HEK293 (cell line): ENCODE data around the gene STUM.
A peak's percentile ranks its signal among the peaks of the same experiment; 100 is the strongest.

ENCODE experiments used
- CTCF ChIA-PET: fragments of 350-600 bp; formaldehyde crosslinking; extraction: SDS; loops from one replicate; lab custom pipeline; 2021; ENCODE audit warnings: antibody characterized with exemption; lab: Yijun Ruan, JAX
- POLR2A ChIA-PET: fragments of 300-600 bp; formaldehyde crosslinking; extraction: SDS; loops from one replicate; lab custom pipeline; 2020; ENCODE audit warnings: antibody characterized with exemption, inconsistent platforms; lab: Yijun Ruan, JAX
- H3K27ac ChIP-seq: fragments of 200-500 bp; sonication (Bioruptor generic); 2 replicates; pipeline ENCODE4 v1.5.1; 2014; ENCODE audit warnings: low read depth, low read length, control low read depth, inconsistent platforms; ENCODE audit errors: extremely low read depth
- H3K36me3 ChIP-seq, 2 experiments: fragments of 200-500 bp in 1 of 2; sonication (Bioruptor generic) in 1 of 2; 1 replicate in 1 of 2; 2 replicates in 1 of 2; pipeline ENCODE4 v1.5.1; 2014 to 2017; ENCODE audit warnings: inconsistent platforms in 2 of 2, low read length in 2 of 2; ENCODE audit not compliant: control insufficient read depth in 2 of 2, insufficient read depth in 1 of 2
- H3K4me1 ChIP-seq: fragments of 200-500 bp; sonication (Bioruptor generic); 2 replicates; pipeline ENCODE4 v1.5.1; 2014; ENCODE audit warnings: mild to moderate bottlenecking, low read length, inconsistent platforms; ENCODE audit not compliant: control insufficient read depth, insufficient read depth
- H3K4me3 ChIP-seq: 2 replicates; pipeline ENCODE4 v1.5.1; 2011; ENCODE audit warnings: low read depth, mild to moderate bottlenecking, control low read depth, low read length, moderate library complexity
- H3K9me3 ChIP-seq: fragments of 200-500 bp; sonication (Bioruptor generic); 2 replicates; pipeline ENCODE4 v1.5.1; 2014; ENCODE audit warnings: low read depth, low read length, inconsistent platforms; ENCODE audit not compliant: control insufficient read depth, insufficient read depth
- ATF2 ChIP-seq: fragments of 450-650 bp; formaldehyde crosslinking; IDR thresholded peaks from 2 replicates; pipeline ENCODE4 v1.5.1; 2016; ENCODE audit warnings: missing biosample characterization, missing genetic modification characterization, low read depth
- EGR2 ChIP-seq: fragments of 450-650 bp; formaldehyde crosslinking; IDR thresholded peaks from 2 replicates; pipeline ENCODE4 v1.5.1; 2016; ENCODE audit warnings: low read depth, missing biosample characterization, missing genetic modification characterization
- KLF1 ChIP-seq: fragments of 450-650 bp; formaldehyde crosslinking; IDR thresholded peaks from 2 replicates; pipeline ENCODE4 v1.5.1; 2016; ENCODE audit warnings: missing biosample characterization, missing genetic modification characterization
- MEIS1 ChIP-seq: sonication (generic); formaldehyde crosslinking; IDR thresholded peaks from 2 replicates; pipeline ENCODE4 v1.8.1; 2022; ENCODE audit warnings: missing genetic modification reagents, mild to moderate bottlenecking, borderline replicate concordance
- PRDM10 ChIP-seq: fragments of 450-650 bp; formaldehyde crosslinking; IDR thresholded peaks from 2 replicates; pipeline ENCODE4 v1.5.1; 2016; ENCODE audit warnings: missing biosample characterization, missing genetic modification characterization
- SP7 ChIP-seq: fragments of 450-650 bp; formaldehyde crosslinking; IDR thresholded peaks from 2 replicates; pipeline ENCODE4 v1.5.1; 2016; ENCODE audit warnings: missing biosample characterization, missing genetic modification characterization
- TSHZ1 ChIP-seq: fragments of 450-650 bp; formaldehyde crosslinking; IDR thresholded peaks from 2 replicates; pipeline ENCODE4 v1.5.1; 2016; ENCODE audit warnings: missing biosample characterization, missing genetic modification characterization, borderline replicate concordance
- ZFHX2 ChIP-seq: fragments of 450-650 bp; formaldehyde crosslinking; conservative IDR thresholded peaks from 2 replicates; pipeline ENCODE4 v1.5.1; 2016; ENCODE audit warnings: missing biosample characterization, missing genetic modification characterization
- ZNF157 ChIP-seq: fragments of 450-650 bp; formaldehyde crosslinking; IDR thresholded peaks from 2 replicates; pipeline ENCODE4 v1.5.1; 2016; ENCODE audit warnings: missing biosample characterization, missing genetic modification characterization
- ZNF202 ChIP-seq: fragments of 450-650 bp; formaldehyde crosslinking; IDR thresholded peaks from 2 replicates; pipeline ENCODE4 v1.5.1; 2016; ENCODE audit warnings: missing biosample characterization, missing genetic modification characterization, borderline replicate concordance
- ZNF266 ChIP-seq: fragments of 450-650 bp; formaldehyde crosslinking; IDR thresholded peaks from 2 replicates; pipeline ENCODE4 v1.5.1; 2016; ENCODE audit warnings: missing biosample characterization, missing genetic modification characterization, low read depth
- ZNF571 ChIP-seq: fragments of 450-650 bp; formaldehyde crosslinking; IDR thresholded peaks from 2 replicates; pipeline ENCODE4 v1.5.0; 2017; ENCODE audit warnings: missing biosample characterization, missing genetic modification characterization
- ZNF639 ChIP-seq: fragments of 450-650 bp; formaldehyde crosslinking; IDR thresholded peaks from 2 replicates; pipeline ENCODE4 v1.5.1; 2016; ENCODE audit warnings: missing biosample characterization, missing genetic modification characterization
- ZNF658 ChIP-seq: fragments of 450-650 bp; formaldehyde crosslinking; IDR thresholded peaks from 2 replicates; pipeline ENCODE4; 2016; ENCODE audit warnings: missing biosample characterization, missing genetic modification characterization
- ZNF670 ChIP-seq: fragments of 450-650 bp; formaldehyde crosslinking; IDR thresholded peaks from 2 replicates; pipeline ENCODE4 v1.5.1; 2016; ENCODE audit warnings: missing biosample characterization, missing genetic modification characterization, low read depth
- ZNF747 ChIP-seq: fragments of 450-650 bp; formaldehyde crosslinking; IDR thresholded peaks from 2 replicates; pipeline ENCODE4 v1.5.1; 2016; ENCODE audit warnings: missing biosample characterization, missing genetic modification characterization
- ZNF76 ChIP-seq: fragments of 450-650 bp; formaldehyde crosslinking; IDR thresholded peaks from 2 replicates; pipeline ENCODE4; 2016; ENCODE audit warnings: low read depth, missing biosample characterization, missing genetic modification characterization, borderline replicate concordance
- ZNF768 ChIP-seq: fragments of 450-650 bp; formaldehyde crosslinking; IDR thresholded peaks from 2 replicates; pipeline ENCODE4 v1.5.1; 2018; ENCODE audit warnings: missing biosample characterization, mild to moderate bottlenecking, missing genetic modification characterization
- ZSCAN16 ChIP-seq: fragments of 450-650 bp; formaldehyde crosslinking; IDR thresholded peaks from 2 replicates; pipeline ENCODE4 v1.5.1; 2016; ENCODE audit warnings: missing biosample characterization, missing genetic modification characterization
- ZSCAN30 ChIP-seq: fragments of 450-650 bp; IDR thresholded peaks from 2 replicates; pipeline ENCODE4 v1.5.1; 2018; ENCODE audit warnings: missing biosample characterization, mild to moderate bottlenecking, missing genetic modification characterization, moderate library complexity
- ZSCAN4 ChIP-seq: fragments of 450-650 bp; formaldehyde crosslinking; IDR thresholded peaks from 2 replicates; pipeline ENCODE4 v1.5.1; 2017; ENCODE audit warnings: missing biosample characterization, missing genetic modification characterization
- ZXDB ChIP-seq: fragments of 450-650 bp; formaldehyde crosslinking; IDR thresholded peaks from 2 replicates; pipeline ENCODE4 v1.5.1; 2016; ENCODE audit warnings: missing biosample characterization, missing genetic modification characterization

The STUM gene

GRCh38 chr1:226635456-226635941, 86.9 kb downstream of the STUM start:
- TF ChIP-seq KLF1 (tag by site-specific recombination): peak; percentile 77
- peak; percentile 81 for TF ChIP-seq EGR2
- no peak for TF ChIP-seq SP7 (tag by site-specific recombination)
- TF ChIP-seq ZFHX2 (tag by site-specific recombination): peak; percentile 68
- TF ChIP-seq ZNF571 (tag by site-specific recombination): no peak
- peak; percentile 44; the same call in 1 of the 2 replicates for TF ChIP-seq PRDM10 (tag by site-specific recombination)
- no peak for TF ChIP-seq MEIS1 (CRISPR knock-in tag)
- Histone ChIP-seq H3K9me3 (no peaks in the 10 kb centered on the region), H3K36me3 (peaks cover 0 to 7% of the 10 kb centered on the region in 2 experiments; a peak in 2 of 3 replicates), H3K4me3 (no peak overlapping the region), H3K4me1 (no peaks in the 10 kb centered on the region), H3K27ac (no peak overlapping the region)
- CTCF ChIA-PET: interaction anchor here (0.8 to 8.0 kb wide), 10 partner anchors 9 to 801 kb away, joined by 3 to 155 read pairs (median 4); no protein-coding TSS in a partner anchor
- POLR2A ChIA-PET: interaction anchor here (0.7 kb wide), 1 partner anchor 227 kb away, joined by 4 read pairs; no protein-coding TSS in a partner anchor

GRCh38 chr1:226636847-226637096, 88.2 kb downstream of the STUM start:
- H3K4me3 ChIP-seq: no peak overlapping the region
- no peaks in the 10 kb centered on the region for H3K9me3 ChIP-seq
- H3K27ac ChIP-seq: no peak overlapping the region
- H3K36me3 ChIP-seq: peaks cover 0 to 11% of the 10 kb centered on the region in 2 experiments; a peak in 2 of 3 replicates
- no peaks in the 10 kb centered on the region for H3K4me1 ChIP-seq
- POLR2A ChIA-PET: no interaction called here
- CTCF ChIA-PET: interaction anchor here (2.7 to 8.0 kb wide), 2 partner anchors 10 to 190 kb away, joined by 15 to 155 read pairs; no protein-coding TSS in a partner anchor
- TF ChIP-seq ZNF157 (tag by site-specific recombination) (no peak), ZNF639 (no peak), ZNF768 (tag by site-specific recombination) (no peak), ZNF747 (no peak), EGR2 (peak; percentile 2; the same call in 1 of the 2 replicates), ZNF670 (tag by site-specific recombination) (no peak), ZSCAN4 (peak; percentile 98), ZXDB (tag by site-specific recombination) (no peak), ZNF658 (no peak), ATF2 (no peak), ZNF266 (no peak), TSHZ1 (tag by site-specific recombination) (no peak), ZSCAN16 (no peak), ZNF76 (tag by site-specific recombination) (no peak), ZNF202 (tag by site-specific recombination) (no peak), ZSCAN30 (no peak)
